ENCODE measurements around the gene GPR158.
"Not testable (repeated sequence)": the region's sequence is repeated elsewhere in the genome, so short reads cannot be mapped to it uniquely, and the experiment has no call there.

Gene GPR158

GRCh38 chr10:25174461-25175230 is at the start of gene GPR158:
Gene GPR158, plus strand, starts transcription at chr10:25175001. Its CDS starts 420 bp downstream, at chr10:25175421.
- peak; percentile 17 for DNase-seq (ENCODE audit: low spot score)

DNA sequence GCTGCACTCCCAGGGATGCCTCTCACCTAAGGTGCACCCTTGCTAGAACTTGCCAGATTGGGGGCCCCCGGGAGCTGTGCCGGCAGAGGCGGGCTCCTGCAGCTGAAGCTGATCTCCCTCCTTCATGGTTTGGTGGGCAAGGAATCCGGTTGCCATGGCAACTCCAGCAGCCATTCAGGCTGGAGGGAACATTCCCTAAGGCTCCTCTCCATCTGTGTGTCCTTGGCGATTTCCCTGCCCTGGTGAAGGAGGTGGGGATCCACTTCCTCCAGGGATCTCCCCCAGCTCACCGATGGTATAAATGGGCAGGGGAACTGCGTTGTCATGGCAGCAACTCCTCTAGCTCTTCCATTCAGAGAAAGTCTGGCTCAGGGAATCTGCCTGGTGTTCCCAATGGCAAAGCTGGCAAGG is 49.6 kb upstream of the GPR158 start:
- no peak for DNase-seq (ENCODE audit: low spot score)

DNA sequence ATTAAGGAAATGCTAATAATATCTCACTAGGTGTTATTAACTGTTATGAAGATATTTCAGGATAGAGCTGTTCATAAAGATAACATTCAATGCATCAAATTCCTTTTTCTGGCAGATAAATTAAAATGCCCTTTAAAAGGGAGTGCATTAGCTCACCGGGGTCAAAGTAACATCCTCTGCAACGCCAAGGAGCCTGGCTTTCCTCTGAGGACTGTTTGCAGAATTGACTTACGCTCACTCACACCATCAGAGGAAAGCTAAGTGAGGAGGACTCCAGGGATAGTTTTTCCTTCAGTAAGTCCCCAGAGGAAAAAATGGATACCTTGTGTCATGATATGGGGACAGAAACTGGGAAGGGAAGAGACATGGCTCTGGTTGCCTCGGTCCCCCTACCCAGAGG is 45.2 kb upstream of the GPR158 start:
- no peak for DNase-seq (ENCODE audit: low spot score)

DNA sequence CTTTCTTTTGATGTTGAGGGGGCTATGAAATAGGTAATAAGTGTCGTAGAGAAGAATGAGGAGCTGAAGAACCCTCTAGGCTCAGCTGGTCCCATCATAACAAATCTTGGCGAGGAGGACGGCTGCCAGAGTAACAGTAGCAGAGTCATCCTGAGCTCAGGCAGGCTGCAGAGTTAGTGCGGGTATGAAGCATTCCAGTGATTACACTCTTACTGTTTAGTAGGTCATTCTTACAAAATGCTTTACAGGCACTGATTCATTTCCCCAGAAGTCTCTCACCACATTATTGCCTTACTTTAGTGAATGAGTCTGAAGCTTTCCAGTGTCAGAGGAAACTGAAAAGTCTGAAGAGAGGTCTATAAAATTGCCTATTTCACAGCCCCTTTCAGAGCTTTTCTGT is 43.9 kb upstream of the GPR158 start:
- DNase-seq (ENCODE audit: low spot score) = no peak

- no peak for DNase-seq (ENCODE audit: low spot score)
Measured at GRCh38 chr10:25142116-25142864, 32.5 kb upstream of the GPR158 start.

GRCh38 chr10:25157650-25158049 is 17.2 kb upstream of the GPR158 start:
- no peak for DNase-seq (ENCODE audit: low spot score)

DNA sequence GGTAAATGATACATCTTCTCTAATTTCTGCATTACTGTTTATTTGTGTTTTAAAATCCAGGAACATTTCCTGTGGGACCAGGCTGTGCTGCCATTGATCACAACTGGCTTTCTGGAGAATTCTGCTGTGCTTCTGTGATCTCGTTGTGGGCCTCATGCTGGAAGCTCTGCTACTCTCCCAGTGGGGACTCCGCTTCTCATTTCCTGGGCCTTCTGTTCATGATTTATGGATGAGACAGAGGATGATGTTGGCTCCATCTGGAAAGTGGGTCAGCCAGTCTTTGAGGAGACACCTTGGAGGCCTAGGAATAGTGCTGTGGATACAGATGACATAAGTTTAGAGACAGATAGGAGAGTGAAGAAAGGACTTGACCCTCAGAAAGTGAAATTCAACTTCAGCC is 15.2 kb upstream of the GPR158 start:
- DNase-seq (ENCODE audit: low spot score) = no peak

- no peak for DNase-seq (ENCODE audit: low spot score)
Measured at GRCh38 chr10:25162391-25162790, 12.4 kb upstream of the GPR158 start.

- DNase-seq (ENCODE audit: low spot score) = not testable (repeated sequence)
Measured at GRCh38 chr10:25163464-25163863, 11.3 kb upstream of the GPR158 start.

GRCh38 chr10:25169740-25170139 is 5.1 kb upstream of the GPR158 start:
- no peak for DNase-seq (ENCODE audit: low spot score)

GRCh38 chr10:25170627-25171026 is 4.2 kb upstream of the GPR158 start:
- DNase-seq (ENCODE audit: low spot score) = no peak

DNA sequence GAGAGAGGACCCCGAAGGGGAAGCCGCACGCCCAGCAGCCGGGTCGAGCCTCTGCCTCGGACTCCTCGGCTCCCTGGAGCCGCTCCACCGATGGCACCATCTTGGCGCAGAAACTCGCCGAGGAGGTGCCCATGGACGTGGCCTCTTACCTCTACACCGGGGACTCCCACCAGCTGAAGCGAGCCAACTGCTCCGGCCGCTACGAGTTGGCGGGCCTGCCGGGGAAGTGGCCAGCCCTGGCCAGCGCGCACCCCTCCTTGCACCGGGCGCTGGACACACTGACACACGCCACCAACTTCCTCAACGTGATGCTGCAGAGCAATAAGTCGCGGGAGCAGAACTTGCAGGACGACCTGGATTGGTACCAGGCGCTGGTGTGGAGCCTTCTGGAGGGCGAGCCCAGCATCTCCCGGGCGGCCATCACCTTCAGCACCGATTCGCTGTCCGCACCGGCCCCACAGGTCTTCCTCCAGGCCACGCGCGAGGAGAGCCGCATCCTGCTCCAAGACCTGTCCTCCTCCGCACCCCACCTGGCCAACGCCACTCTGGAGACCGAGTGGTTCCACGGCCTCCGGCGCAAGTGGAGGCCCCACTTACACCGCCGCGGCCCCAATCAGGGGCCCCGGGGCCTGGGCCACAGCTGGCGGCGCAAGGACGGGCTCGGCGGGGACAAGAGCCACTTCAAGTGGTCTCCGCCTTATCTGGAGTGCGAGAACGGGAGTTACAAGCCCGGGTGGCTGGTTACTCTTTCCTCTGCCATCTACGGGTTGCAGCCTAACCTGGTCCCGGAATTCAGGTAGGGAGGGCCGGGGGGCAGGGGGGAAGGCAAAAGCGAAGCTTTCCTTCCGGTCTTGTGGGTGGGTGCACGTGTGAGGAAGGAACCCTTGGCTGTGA is 973 bp downstream of the GPR158 start:
- no peak for DNase-seq (ENCODE audit: low spot score)

DNA sequence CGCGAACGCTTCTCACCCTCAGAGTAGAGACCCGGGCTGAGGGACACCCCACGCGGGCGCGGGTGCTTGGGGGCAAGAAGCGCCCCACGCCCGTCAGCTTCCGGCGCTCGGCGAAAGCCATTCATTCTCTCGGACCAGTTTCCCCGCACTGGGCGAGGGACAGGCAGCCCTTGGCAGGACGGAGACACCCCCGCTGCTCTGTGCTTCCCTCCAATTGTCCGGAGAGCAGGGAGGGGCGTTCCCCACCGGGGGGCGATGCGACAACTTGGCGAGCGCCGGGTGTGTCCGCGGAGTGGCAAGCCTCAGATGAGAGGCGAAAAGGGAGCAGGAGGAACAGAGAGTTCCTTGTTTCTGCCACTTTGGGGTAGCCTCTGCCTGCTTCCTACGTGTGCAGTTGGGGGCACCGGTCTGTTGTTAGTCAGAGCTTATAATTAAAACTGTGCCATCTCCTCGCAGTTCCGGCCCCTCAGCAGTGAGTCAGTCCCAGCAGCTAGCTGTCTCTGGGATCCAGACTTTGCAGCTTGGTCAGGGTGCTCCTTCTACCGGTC is 1.7 kb downstream of the GPR158 start:
- DNase-seq (ENCODE audit: low spot score) = no peak

DNA sequence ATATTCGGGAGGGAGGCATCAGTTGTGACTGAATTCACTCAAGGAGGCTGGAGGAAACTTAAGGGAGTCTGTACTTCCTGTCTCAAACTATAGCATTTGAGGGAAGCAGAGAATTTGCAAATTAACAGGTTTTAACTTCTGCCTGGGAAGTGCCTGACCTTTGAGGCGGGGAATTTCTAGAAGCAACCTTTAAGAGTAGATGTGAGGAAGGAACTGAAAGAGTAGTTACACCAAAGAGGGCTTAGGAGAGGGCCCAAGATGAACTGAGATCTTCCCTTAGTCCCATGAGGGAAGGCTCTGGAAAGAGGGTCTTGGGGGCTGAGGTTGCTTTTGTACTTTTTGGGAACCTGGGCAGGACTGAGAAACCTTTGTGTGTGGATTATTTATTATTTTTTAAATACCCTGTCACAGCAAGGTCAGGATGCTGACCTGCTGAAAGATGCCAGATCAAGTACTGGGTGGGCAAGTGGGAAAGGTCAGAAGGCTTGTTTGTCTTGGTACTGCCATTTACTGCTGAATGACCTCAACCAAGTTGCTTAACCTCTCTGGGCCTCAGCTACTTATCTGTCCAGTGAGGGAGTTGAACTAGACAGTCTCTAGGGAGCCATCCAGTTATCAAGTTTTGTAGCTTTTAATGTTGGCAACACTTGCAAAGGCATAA is 2.4 kb downstream of the GPR158 start:
- DNase-seq (ENCODE audit: low spot score) = no peak

GRCh38 chr10:25177754-25178135 is 2.9 kb downstream of the GPR158 start:
- no peak for DNase-seq (ENCODE audit: low spot score)

- DNase-seq (ENCODE audit: low spot score) = no peak
Measured at GRCh38 chr10:25178411-25178810, 3.6 kb downstream of the GPR158 start.

- no peak for DNase-seq (ENCODE audit: low spot score)
Measured at GRCh38 chr10:25180801-25181200, 6.0 kb downstream of the GPR158 start.

GRCh38 chr10:25182636-25183035 is 7.8 kb downstream of the GPR158 start:
- DNase-seq (ENCODE audit: low spot score) = no peak

DNA sequence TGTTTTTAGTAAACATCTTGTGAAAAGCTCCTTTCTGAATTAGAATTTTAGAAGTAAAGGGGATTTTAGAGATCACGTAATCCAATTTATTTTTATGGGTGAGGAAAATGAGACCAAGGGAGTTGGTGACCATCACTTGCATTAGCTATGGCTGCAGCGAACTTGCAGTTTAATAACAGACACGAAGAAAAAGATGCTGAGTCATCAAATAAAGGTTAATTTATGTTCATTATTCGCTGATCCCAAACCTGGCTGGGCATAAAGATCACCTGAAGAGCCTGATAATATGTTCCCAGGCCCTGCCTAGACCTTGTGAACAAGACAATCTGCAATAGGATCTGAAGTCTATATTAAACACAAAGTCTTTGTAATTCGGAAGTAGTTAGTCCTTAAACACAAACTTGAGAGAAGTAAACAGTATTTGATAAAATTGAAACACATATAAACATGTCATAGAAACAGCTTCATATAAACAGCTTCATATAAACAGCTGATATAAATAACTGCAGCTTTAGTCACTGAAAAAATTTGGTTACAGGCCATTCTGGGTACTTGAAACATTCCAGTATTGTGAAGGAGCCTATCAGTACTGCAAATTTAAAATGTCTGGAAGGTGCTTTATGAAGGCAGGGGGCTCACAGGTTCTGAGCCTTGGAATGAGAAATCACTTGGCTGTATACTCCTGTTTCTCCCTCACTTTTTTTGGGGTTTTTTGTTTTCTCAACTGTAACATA is 16.5 kb downstream of the GPR158 start:
- no peak for DNase-seq (ENCODE audit: low spot score)

- DNase-seq (ENCODE audit: low spot score) = no peak
Measured at GRCh38 chr10:25198151-25198550, 23.4 kb downstream of the GPR158 start.
